ENCODE measurements around the gene TSPAN8. TPM values are rescaled to one million over a fixed set of nuclear protein-coding genes. Genes with fewer than 3 reads are reported as not detected.

TSPAN8 gene
- total RNA-seq, 1 experiment from 2014 or later, result 74.7 TPM

GRCh38 chr12:71144682-71145081 lies 13.1 kb downstream of the TSPAN8 start:
- Histone ChIP-seq H3K27me3 (replicated peaks; ENCODE audit: insufficient read depth, low read depth, low read length, poor library complexity) (no peaks in the 10 kb centered on the region), H3K4me1 (ENCODE audit: insufficient read depth, low read length, poor library complexity, severe bottlenecking) (peaks cover 58% of the 10 kb centered on the region), H3K9me3 (ENCODE audit: low read depth, low read length, poor library complexity, severe bottlenecking) (no peaks in the 10 kb centered on the region), H3K27ac (ENCODE audit: low read depth, low read length, poor library complexity, severe bottlenecking) (peak overlapping the region; percentile 39), H3K36me3 (ENCODE audit: insufficient read depth, low read length, poor library complexity, severe bottlenecking) (peaks cover under 1% of the 10 kb centered on the region), H3K4me3 (ENCODE audit: low read depth, low read length, poor library complexity, severe bottlenecking) (no peak overlapping the region)
- DNase-seq (ENCODE audit: low spot score), result no peak
- no peak for TF ChIP-seq EZH2 (IDR thresholded peaks at IDR 0.05; ENCODE audit: borderline replicate concordance, low read depth, low read length, poor library complexity, severe bottlenecking)
- TF ChIP-seq CTCF (conservative IDR thresholded peaks at IDR 0.05; ENCODE audit: low read depth, low read length), result no peak
- no TSS peak for BruUV-seq (replicated peaks)
- CTCF ChIA-PET, result no interaction called here
- POLR2A ChIA-PET (ENCODE audit: low non-redundant PET), result no interaction called here
- intact Hi-C loops (cut with micrococcal nuclease; ENCODE audit: unreplicated experiment), result loop anchor here (5.0 kb wide), 1 partner anchor 48 kb away; no protein-coding TSS in a partner anchor

- BruUV-seq (replicated peaks), result no TSS peak
- peaks cover 61% of the 10 kb centered on the region for H3K4me1 ChIP-seq (ENCODE audit: insufficient read depth, low read length, poor library complexity, severe bottlenecking)
- peak overlapping the region; percentile 28 for H3K27ac ChIP-seq (ENCODE audit: low read depth, low read length, poor library complexity, severe bottlenecking)
- no peak overlapping the region for H3K4me3 ChIP-seq (ENCODE audit: low read depth, low read length, poor library complexity, severe bottlenecking)
- ChIA-PET POLR2A (ENCODE audit: low non-redundant PET) (no interaction called here), CTCF (no interaction called here)
- intact Hi-C loops (cut with micrococcal nuclease; ENCODE audit: unreplicated experiment), result loop anchor here (5.0 kb wide), 1 partner anchor 49 kb away; no protein-coding TSS in a partner anchor
- TF ChIP-seq EZH2 (IDR thresholded peaks at IDR 0.05; ENCODE audit: borderline replicate concordance, low read depth, low read length, poor library complexity, severe bottlenecking), result no peak
- TF ChIP-seq CTCF (conservative IDR thresholded peaks at IDR 0.05; ENCODE audit: low read depth, low read length), result no peak
- DNase-seq (ENCODE audit: low spot score), result no peak
- H3K36me3 ChIP-seq (ENCODE audit: insufficient read depth, low read length, poor library complexity, severe bottlenecking), result peaks cover 8% of the 10 kb centered on the region
- H3K27me3 ChIP-seq (replicated peaks; ENCODE audit: insufficient read depth, low read depth, low read length, poor library complexity), result no peaks in the 10 kb centered on the region
- no peaks in the 10 kb centered on the region for H3K9me3 ChIP-seq (ENCODE audit: low read depth, low read length, poor library complexity, severe bottlenecking)
Observed at GRCh38 chr12:71142956-71143355, 14.8 kb downstream of the TSPAN8 start.

DNA sequence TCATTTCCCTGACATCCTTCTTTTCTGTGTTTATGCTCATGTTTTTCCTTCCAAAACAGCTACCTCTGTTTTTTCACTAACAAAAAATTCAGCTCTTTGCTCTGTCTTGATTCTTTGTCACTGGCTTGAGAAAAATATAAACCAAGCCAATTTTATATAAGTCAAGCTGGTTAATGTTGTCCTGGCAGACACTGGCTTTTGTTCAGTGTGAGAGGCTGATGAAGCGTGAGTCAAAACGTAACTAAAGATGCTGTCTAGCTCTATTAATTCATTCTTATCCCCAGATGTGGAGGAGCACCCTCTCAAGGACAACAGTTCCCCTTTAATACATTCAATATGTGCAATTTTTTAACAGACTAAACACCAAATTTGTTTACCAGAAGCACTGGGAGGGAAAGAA lies 15.8 kb downstream of the TSPAN8 start:
- H3K27ac ChIP-seq (ENCODE audit: low read depth, low read length, poor library complexity, severe bottlenecking), result peak overlapping the region; percentile 66
- POLR2A ChIA-PET (ENCODE audit: low non-redundant PET), result no interaction called here
- BruUV-seq (replicated peaks), result no TSS peak

More for the DNA sequence above, 15.8 kb downstream of the TSPAN8 start:
- Histone ChIP-seq H3K9me3 (ENCODE audit: low read depth, low read length, poor library complexity, severe bottlenecking) (no peaks in the 10 kb centered on the region), H3K4me1 (ENCODE audit: insufficient read depth, low read length, poor library complexity, severe bottlenecking) (peaks cover 60% of the 10 kb centered on the region), H3K36me3 (ENCODE audit: insufficient read depth, low read length, poor library complexity, severe bottlenecking) (peaks cover 8% of the 10 kb centered on the region), H3K27me3 (replicated peaks; ENCODE audit: insufficient read depth, low read depth, low read length, poor library complexity) (no peaks in the 10 kb centered on the region), H3K4me3 (ENCODE audit: low read depth, low read length, poor library complexity, severe bottlenecking) (no peak overlapping the region)
- no peak for DNase-seq (ENCODE audit: low spot score)
- TF ChIP-seq EZH2 (IDR thresholded peaks at IDR 0.05; ENCODE audit: borderline replicate concordance, low read depth, low read length, poor library complexity, severe bottlenecking) (no peak), CTCF (conservative IDR thresholded peaks at IDR 0.05; ENCODE audit: low read depth, low read length) (no peak)
- intact Hi-C loops (cut with micrococcal nuclease; ENCODE audit: unreplicated experiment), result loop anchor here (5.0 kb wide), 1 partner anchor 50 kb away; no protein-coding TSS in a partner anchor
- CTCF ChIA-PET, result no interaction called here
